Gastroesophageal sphincter (tissue), 3 donors: ENCODE results near the gene ANGPTL3.

ENCODE experiments used
- EP300 ChIP-seq: sonication (generic); formaldehyde crosslinking; IDR thresholded peaks from one replicate; pipeline ENCODE4 v1.6.1; 2017; ENCODE audit warnings: antibody characterized with exemption, mild to moderate bottlenecking
- TF ChIP-seq, protein P1 (sequence below), 4 experiments: fragments of 200-600 bp in 2 of 4; fragments of 450-650 bp in 2 of 4; sonication (generic) in 1 of 4; IDR thresholded peaks; one replicate each; pipeline ENCODE4 v1.5.1; 2017 to 2019; ENCODE audit warnings: antibody characterized with exemption in 4 of 4, mild to moderate bottlenecking in 2 of 4, moderate library complexity in 2 of 4

GRCh38 chr1:62585469-62586155 is 11.7 kb upstream of the ANGPTL3 start:
- no peak for TF ChIP-seq EP300
- TF ChIP-seq, protein P1, sequence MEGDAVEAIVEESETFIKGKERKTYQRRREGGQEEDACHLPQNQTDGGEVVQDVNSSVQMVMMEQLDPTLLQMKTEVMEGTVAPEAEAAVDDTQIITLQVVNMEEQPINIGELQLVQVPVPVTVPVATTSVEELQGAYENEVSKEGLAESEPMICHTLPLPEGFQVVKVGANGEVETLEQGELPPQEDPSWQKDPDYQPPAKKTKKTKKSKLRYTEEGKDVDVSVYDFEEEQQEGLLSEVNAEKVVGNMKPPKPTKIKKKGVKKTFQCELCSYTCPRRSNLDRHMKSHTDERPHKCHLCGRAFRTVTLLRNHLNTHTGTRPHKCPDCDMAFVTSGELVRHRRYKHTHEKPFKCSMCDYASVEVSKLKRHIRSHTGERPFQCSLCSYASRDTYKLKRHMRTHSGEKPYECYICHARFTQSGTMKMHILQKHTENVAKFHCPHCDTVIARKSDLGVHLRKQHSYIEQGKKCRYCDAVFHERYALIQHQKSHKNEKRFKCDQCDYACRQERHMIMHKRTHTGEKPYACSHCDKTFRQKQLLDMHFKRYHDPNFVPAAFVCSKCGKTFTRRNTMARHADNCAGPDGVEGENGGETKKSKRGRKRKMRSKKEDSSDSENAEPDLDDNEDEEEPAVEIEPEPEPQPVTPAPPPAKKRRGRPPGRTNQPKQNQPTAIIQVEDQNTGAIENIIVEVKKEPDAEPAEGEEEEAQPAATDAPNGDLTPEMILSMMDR (IDR thresholded peaks at IDR 0.05), result no peak
